Retinal pigment epithelial cell (primary cell): ENCODE measurements around the gene ATP5PO.

Source experiments
- DNase-seq: peaks from one replicate; pipeline ENCODE4 v3.0.0-alpha.2; 2010; ENCODE audit warnings: low read depth
- H3K4me3 ChIP-seq: 2 replicates; pipeline ENCODE4 v1.5.1; 2011; ENCODE audit warnings: mild to moderate bottlenecking, low read length, control low read depth, moderate library complexity
- CTCF ChIP-seq: conservative IDR thresholded peaks from 2 replicates; pipeline ENCODE4 v1.5.1; 2011; ENCODE audit warnings: low read depth, low read length, control low read depth, inconsistent platforms

Gene ATP5PO

GRCh38 chr21:33892853-33893252, 22.8 kb downstream of the ATP5PO start:
- no peak for TF ChIP-seq CTCF
- no peak overlapping the region for H3K4me3 ChIP-seq
- DNase-seq = no peak

- no peak for TF ChIP-seq CTCF
- H3K4me3 ChIP-seq = no peak overlapping the region
- DNase-seq = no peak
Observed at GRCh38 chr21:33890187-33890586, 25.4 kb downstream of the ATP5PO start.

GRCh38 chr21:33886321-33886720, 29.3 kb downstream of the ATP5PO start:
- no peak for DNase-seq
- no peak overlapping the region for H3K4me3 ChIP-seq
- TF ChIP-seq CTCF = no peak

- TF ChIP-seq CTCF = no peak
- no peak overlapping the region for H3K4me3 ChIP-seq
- DNase-seq = no peak
Observed at GRCh38 chr21:33885172-33885514, 30.5 kb downstream of the ATP5PO start.

GRCh38 chr21:33884376-33885171, 31.0 kb downstream of the ATP5PO start:
- H3K4me3 ChIP-seq = no peak overlapping the region
- DNase-seq = no peak
- TF ChIP-seq CTCF = no peak

- DNase-seq = no peak
- TF ChIP-seq CTCF = no peak
- H3K4me3 ChIP-seq = no peak overlapping the region
Observed at GRCh38 chr21:33883118-33883517, 32.5 kb downstream of the ATP5PO start.

- H3K4me3 ChIP-seq = no peak overlapping the region
- DNase-seq = no peak
- TF ChIP-seq CTCF = no peak
Observed at GRCh38 chr21:33881689-33882440, 33.7 kb downstream of the ATP5PO start.
